A549 (cell line): ENCODE measurements around the gene SPPL2B.

ENCODE experiments used
- CTCF ChIP-seq: fragments of >200 bp; sonication (Bioruptor Twin); formaldehyde crosslinking; IDR thresholded peaks from 3 replicates; pipeline ENCODE4 v1.5.1; 2016
- EP300 ChIP-seq, 2 experiments: fragments of >200 bp; sonication (Bioruptor Twin); formaldehyde crosslinking; IDR thresholded peaks; 2 replicates in 1 of 2; 3 replicates in 1 of 2; pipeline ENCODE4 v1.6.1; 2016 to 2017
- HOXA7 ChIP-seq: fragments of 250-450 bp; sonication (Bioruptor Pico); IDR thresholded peaks from 2 replicates; pipeline ENCODE4 v1.5.0; 2020; ENCODE audit warnings: mild to moderate bottlenecking, moderate library complexity
- POLR2A ChIP-seq: IDR thresholded peaks from 2 replicates; pipeline ENCODE4 v1.6.1; 2012; ENCODE audit warnings: mild to moderate bottlenecking, low read length
- SMC3 ChIP-seq: fragments of >200 bp; sonication (Bioruptor Twin); formaldehyde crosslinking; IDR thresholded peaks from 3 replicates; pipeline ENCODE4 v1.6.1; 2018; ENCODE audit warnings: inconsistent platforms

DNA sequence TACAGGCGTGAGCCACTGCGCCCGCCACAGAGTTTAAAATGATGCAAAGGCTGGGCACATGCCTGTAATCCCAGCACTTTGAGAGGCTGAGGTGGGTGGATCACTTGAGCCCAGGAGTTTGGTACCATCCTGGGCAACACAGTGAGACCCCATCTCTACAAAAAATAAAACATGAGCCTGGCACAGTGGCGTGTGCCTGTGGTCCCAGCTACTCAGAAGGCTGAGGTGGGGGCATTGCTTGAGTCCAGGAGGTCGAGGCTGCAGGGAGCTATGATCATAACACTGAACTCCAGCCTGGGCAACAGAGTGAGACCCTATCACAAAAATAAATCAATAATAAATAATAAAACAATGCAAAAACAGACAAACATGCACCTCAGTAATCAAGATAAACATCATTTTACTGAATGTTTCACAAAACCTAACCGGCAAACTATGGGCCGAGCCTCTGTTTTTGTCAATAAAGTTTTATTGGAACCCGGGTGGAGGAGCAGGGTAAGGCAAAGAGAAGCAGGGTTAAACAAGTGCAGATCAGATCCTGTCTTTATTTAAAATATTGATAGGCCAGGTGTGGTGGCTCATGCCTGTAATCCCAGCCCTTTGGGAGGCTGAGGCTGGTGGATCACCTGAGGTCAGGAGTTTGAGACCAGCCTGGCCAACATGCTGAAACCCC, 44.5 kb upstream of the SPPL2B start:
- TF ChIP-seq CTCF (no peak), EP300 (IDR thresholded peaks at IDR 0.05) (no peak), SMC3 (no peak), POLR2A (no peak), HOXA7 (CRISPR knock-in tag) (no peak)
